T-helper 2 cell treated with Interferon-gamma antibody and Interleukin-4, amounts not matched to agents 5 μg/mL and 100 μg/mL, for 36 hours (primary cell): ENCODE data around the gene SMIM10L1.

ENCODE experiments used
- DNase-seq: peaks from one replicate; pipeline ENCODE4 v3.0.0; 2021; ENCODE audit warnings: low spot score
- H3K27ac Mint-ChIP-seq: one replicate; pipeline ENCODE4 v1.8.0; 2021; ENCODE audit warnings: mild to moderate bottlenecking, mixed read lengths
- H3K27me3 Mint-ChIP-seq: one replicate; pipeline ENCODE4 v1.8.0; 2021; ENCODE audit warnings: low read depth, mixed read lengths
- H3K36me3 Mint-ChIP-seq: one replicate; pipeline ENCODE4 v1.8.0; 2021; ENCODE audit warnings: low read depth, mixed read lengths
- H3K4me1 Mint-ChIP-seq: one replicate; pipeline ENCODE4 v1.8.0; 2021; ENCODE audit warnings: low read depth, mixed read lengths
- H3K4me3 Mint-ChIP-seq: one replicate; pipeline ENCODE4 v1.8.0; 2022; ENCODE audit warnings: mild to moderate bottlenecking, moderate library complexity, mixed read lengths
- H3K9me3 Mint-ChIP-seq: one replicate; pipeline ENCODE4 v1.8.0; 2021; ENCODE audit warnings: mixed read lengths

SMIM10L1 gene

GRCh38 chr12:11171145-11171968, at the start of gene SMIM10L1:
Gene SMIM10L1, plus strand, starts transcription at chr12:11171194. Its CDS starts 163 bp downstream, at chr12:11171357.
- peaks cover 51% of the 10 kb centered on the region for H3K36me3 Mint-ChIP-seq
- peaks cover 42% of the 10 kb centered on the region for H3K4me1 Mint-ChIP-seq
- H3K4me3 Mint-ChIP-seq = peak within 1 kb of the TSS; percentile 96
- H3K27ac Mint-ChIP-seq = peak within 1 kb of the TSS; percentile 99
- H3K9me3 Mint-ChIP-seq = no peaks in the 10 kb centered on the region
- peak; percentile 88 for DNase-seq
- H3K27me3 Mint-ChIP-seq = no peaks in the 10 kb centered on the region

DNA sequence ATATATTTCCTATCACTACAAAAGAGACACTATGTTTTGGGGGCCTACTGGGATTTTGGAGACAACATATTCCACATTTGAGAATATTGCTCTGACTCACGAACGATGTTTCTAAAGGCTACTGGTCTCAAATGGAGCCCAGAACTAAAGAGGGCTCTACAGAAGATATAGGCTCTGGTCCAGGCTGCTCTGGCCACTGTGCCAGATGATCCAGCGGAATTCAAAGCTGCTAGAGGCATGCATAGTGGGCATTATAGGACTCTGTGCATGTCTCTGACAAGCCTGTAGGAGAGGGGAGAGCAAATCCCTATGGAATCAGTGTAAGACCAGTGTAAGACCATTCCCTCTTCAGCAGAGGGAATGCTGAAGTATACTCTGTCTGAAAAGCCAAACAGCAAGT, 40.6 kb upstream of the SMIM10L1 start:
- peaks cover 6% of the 10 kb centered on the region for H3K9me3 Mint-ChIP-seq
- H3K27ac Mint-ChIP-seq = no peak overlapping the region
- no peak overlapping the region for H3K4me3 Mint-ChIP-seq
- no peak for DNase-seq
- H3K4me1 Mint-ChIP-seq = peaks cover 3% of the 10 kb centered on the region
- H3K36me3 Mint-ChIP-seq = peaks cover 33% of the 10 kb centered on the region
- H3K27me3 Mint-ChIP-seq = no peaks in the 10 kb centered on the region

DNA sequence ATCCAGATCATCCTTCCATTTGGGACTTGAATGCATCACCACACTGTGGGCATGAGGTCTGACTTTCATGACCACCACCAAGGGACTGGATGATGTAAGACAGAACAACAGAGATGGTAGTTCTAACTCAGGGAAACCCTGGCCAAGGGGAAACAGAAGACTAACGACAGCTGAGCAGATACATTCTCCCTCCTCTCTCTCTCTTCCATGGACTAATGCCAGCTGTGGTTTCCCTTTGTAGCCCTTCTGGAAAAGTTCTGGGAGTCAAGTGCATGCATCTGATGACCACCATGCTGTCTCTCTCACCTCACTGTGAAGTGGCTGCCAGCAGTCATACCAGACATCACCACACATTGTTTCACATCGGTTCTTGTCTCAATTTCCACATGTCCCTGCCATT, 40.0 kb upstream of the SMIM10L1 start:
- H3K4me3 Mint-ChIP-seq = no peak overlapping the region
- no peaks in the 10 kb centered on the region for H3K27me3 Mint-ChIP-seq
- no peak for DNase-seq
- peaks cover 6% of the 10 kb centered on the region for H3K9me3 Mint-ChIP-seq
- no peak overlapping the region for H3K27ac Mint-ChIP-seq
- H3K36me3 Mint-ChIP-seq = peaks cover 32% of the 10 kb centered on the region
- H3K4me1 Mint-ChIP-seq = peaks cover 3% of the 10 kb centered on the region

DNA sequence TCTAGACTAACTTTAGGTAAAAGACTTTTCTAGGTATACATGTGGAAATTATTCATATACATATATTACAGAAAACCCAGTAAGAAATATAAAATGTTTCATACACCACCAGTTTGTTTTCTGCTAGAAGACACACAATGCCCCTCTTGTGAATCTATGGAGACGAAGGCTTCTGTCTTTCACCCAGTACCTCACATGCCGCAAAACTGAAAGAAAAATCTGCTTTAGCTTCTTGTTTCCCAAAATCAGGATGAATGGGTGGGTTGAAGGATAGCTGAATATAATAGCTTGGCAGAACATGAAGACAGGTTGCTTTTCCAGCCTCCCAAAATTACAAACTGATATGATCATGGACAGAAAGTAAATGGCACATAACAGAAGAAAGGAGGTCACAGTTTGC, 37.8 kb upstream of the SMIM10L1 start:
- no peak for DNase-seq
- H3K4me1 Mint-ChIP-seq = peaks cover 4% of the 10 kb centered on the region
- H3K36me3 Mint-ChIP-seq = peaks cover 23% of the 10 kb centered on the region
- no peak overlapping the region for H3K4me3 Mint-ChIP-seq
- no peaks in the 10 kb centered on the region for H3K27me3 Mint-ChIP-seq
- no peaks in the 10 kb centered on the region for H3K9me3 Mint-ChIP-seq
- H3K27ac Mint-ChIP-seq = no peak overlapping the region

DNA sequence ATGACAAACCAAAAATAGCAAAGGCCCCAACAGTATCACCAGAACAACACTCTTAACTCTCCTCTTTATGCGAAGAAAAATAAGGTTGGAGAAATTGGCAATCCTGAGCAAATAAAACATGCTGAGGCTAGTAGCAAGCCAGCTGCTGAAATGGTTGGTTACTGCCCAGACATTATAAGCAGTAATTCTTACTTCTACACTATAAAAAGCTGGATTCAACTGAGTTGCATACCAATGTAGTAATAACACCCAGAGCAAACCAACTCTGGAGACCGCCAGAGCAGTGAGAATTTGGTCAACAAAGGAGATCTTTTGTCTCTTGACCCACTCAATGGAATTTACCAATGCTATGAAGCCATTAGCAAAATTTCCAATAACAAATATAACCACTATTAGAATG, 37.2 kb upstream of the SMIM10L1 start:
- Mint-ChIP-seq H3K27ac (no peak overlapping the region), H3K4me3 (no peak overlapping the region), H3K27me3 (no peaks in the 10 kb centered on the region), H3K4me1 (peaks cover 4% of the 10 kb centered on the region), H3K9me3 (no peaks in the 10 kb centered on the region), H3K36me3 (peaks cover 21% of the 10 kb centered on the region)
- DNase-seq = no peak

GRCh38 chr12:11134305-11134704, 36.7 kb upstream of the SMIM10L1 start, which contains the start of gene TAS2R30:
Gene TAS2R30, minus strand, starts transcription at chr12:11134644. Its CDS starts 400 bp downstream, at chr12:11134244.
- Mint-ChIP-seq H3K27ac (no peak within 1 kb of the TSS), H3K9me3 (no peaks in the 10 kb centered on the region)

GRCh38 chr12:11136075-11136474, 34.9 kb upstream of the SMIM10L1 start:
- H3K27me3 Mint-ChIP-seq = no peaks in the 10 kb centered on the region
- peaks cover 4% of the 10 kb centered on the region for H3K4me1 Mint-ChIP-seq
- no peak overlapping the region for H3K27ac Mint-ChIP-seq
- peaks cover 30% of the 10 kb centered on the region for H3K36me3 Mint-ChIP-seq
- DNase-seq = no peak
- no peak overlapping the region for H3K4me3 Mint-ChIP-seq
- peaks cover 6% of the 10 kb centered on the region for H3K9me3 Mint-ChIP-seq

More at GRCh38 chr12:11134305-11134704, 36.7 kb upstream of the SMIM10L1 start, which contains the start of gene TAS2R30:
- H3K4me3 Mint-ChIP-seq = no peak within 1 kb of the TSS
- H3K4me1 Mint-ChIP-seq = peaks cover 4% of the 10 kb centered on the region
- DNase-seq = no peak
- no peaks in the 10 kb centered on the region for H3K27me3 Mint-ChIP-seq
- peaks cover 21% of the 10 kb centered on the region for H3K36me3 Mint-ChIP-seq

DNA sequence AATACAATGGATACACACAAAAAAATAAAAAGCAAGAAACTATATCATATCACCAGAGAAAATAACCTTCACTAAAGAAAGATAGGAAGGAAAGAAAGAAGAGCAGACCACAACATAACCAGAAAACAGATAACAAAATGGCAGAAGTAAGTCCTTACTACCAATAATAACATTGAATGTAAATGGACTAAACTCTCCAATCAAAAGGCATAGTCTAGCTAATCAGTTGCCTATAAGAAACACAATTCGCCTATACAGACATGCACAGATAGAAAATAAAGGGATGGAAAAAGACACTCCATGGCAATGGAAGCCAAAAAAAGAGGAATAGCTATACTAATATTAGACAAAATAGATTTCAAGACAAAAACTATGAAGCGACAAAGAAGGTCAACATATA, 27.6 kb upstream of the SMIM10L1 start:
- no peak overlapping the region for H3K4me3 Mint-ChIP-seq
- peaks cover 22% of the 10 kb centered on the region for H3K9me3 Mint-ChIP-seq
- peaks cover 42% of the 10 kb centered on the region for H3K36me3 Mint-ChIP-seq
- H3K27me3 Mint-ChIP-seq = no peaks in the 10 kb centered on the region
- no peak overlapping the region for H3K27ac Mint-ChIP-seq
- H3K4me1 Mint-ChIP-seq = no peaks in the 10 kb centered on the region
- no peak for DNase-seq

DNA sequence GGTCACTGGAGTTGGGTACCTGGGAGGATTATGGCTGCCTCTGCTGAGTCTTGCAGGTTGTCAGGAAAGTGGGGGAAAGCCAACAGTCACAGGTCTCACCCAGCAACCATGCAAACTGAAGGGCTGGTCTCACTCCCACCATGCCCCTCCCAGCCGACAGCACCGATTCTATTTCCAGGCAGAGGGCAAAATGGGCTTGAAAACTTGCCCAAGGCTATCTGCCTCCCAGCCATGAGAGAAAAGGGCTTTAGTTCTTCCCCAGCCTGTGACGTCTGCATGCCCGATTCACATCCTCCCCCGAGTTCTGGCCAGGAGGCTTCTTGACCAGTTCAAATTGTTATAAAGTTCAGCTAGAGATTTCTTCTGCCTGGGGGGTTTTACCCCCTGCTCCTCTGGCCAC, 26.7 kb upstream of the SMIM10L1 start:
- H3K27ac Mint-ChIP-seq = no peak overlapping the region
- no peaks in the 10 kb centered on the region for H3K4me1 Mint-ChIP-seq
- peaks cover 38% of the 10 kb centered on the region for H3K36me3 Mint-ChIP-seq
- no peak overlapping the region for H3K4me3 Mint-ChIP-seq
- no peak for DNase-seq
- H3K9me3 Mint-ChIP-seq = peaks cover 22% of the 10 kb centered on the region
- H3K27me3 Mint-ChIP-seq = no peaks in the 10 kb centered on the region

- H3K4me3 Mint-ChIP-seq = no peak overlapping the region
- no peak overlapping the region for H3K27ac Mint-ChIP-seq
- H3K27me3 Mint-ChIP-seq = no peaks in the 10 kb centered on the region
- peaks cover 23% of the 10 kb centered on the region for H3K9me3 Mint-ChIP-seq
- peaks cover 4% of the 10 kb centered on the region for H3K4me1 Mint-ChIP-seq
- peaks cover 29% of the 10 kb centered on the region for H3K36me3 Mint-ChIP-seq
- no peak for DNase-seq
Observed at GRCh38 chr12:11147420-11147819, 23.6 kb upstream of the SMIM10L1 start.

DNA sequence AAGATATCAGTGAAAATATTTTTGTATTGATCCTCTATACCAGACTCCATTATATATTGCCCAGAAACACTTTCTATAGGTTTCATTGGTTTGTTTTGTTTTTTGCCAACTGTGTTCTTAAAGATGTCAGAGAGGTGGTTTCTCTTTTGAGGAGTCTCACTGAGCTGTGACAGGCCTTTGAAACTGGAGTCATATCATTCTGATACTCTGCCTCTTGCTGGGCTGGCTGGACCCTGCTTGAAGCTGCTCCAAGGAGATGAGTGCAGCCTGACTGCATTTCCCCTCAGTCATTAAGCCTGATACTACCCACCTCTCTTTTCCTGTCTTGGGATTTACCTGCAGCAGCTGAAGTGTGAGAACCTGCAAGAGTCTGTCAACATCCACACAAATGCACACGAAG, 20.2 kb upstream of the SMIM10L1 start:
- Mint-ChIP-seq H3K27ac (no peak overlapping the region), H3K4me1 (peaks cover 4% of the 10 kb centered on the region), H3K36me3 (peaks cover 36% of the 10 kb centered on the region), H3K9me3 (peaks cover 29% of the 10 kb centered on the region), H3K4me3 (no peak overlapping the region), H3K27me3 (no peaks in the 10 kb centered on the region)
- no peak for DNase-seq

DNA sequence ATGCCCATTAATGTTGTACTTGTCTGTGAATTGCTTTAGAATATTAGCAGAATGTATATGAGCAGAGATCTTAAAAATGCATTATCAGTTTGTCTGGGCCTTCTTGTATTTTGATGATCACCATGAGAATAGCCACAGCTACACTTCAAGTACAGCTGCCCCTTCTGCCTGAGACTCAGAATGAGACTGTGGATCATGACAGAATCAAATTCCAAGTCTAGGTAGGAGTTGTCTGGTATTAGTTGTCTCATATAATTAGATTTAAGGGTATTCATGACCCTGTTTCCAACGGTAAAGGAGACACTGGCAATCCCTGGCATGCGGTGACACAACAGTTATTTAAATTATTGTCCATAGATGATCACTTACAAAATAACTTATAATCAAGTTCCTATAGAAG, 18.3 kb upstream of the SMIM10L1 start:
- peaks cover 4% of the 10 kb centered on the region for H3K4me1 Mint-ChIP-seq
- peaks cover 37% of the 10 kb centered on the region for H3K9me3 Mint-ChIP-seq
- H3K27me3 Mint-ChIP-seq = no peaks in the 10 kb centered on the region
- H3K4me3 Mint-ChIP-seq = no peak overlapping the region
- peaks cover 43% of the 10 kb centered on the region for H3K36me3 Mint-ChIP-seq
- H3K27ac Mint-ChIP-seq = no peak overlapping the region
- no peak for DNase-seq

DNA sequence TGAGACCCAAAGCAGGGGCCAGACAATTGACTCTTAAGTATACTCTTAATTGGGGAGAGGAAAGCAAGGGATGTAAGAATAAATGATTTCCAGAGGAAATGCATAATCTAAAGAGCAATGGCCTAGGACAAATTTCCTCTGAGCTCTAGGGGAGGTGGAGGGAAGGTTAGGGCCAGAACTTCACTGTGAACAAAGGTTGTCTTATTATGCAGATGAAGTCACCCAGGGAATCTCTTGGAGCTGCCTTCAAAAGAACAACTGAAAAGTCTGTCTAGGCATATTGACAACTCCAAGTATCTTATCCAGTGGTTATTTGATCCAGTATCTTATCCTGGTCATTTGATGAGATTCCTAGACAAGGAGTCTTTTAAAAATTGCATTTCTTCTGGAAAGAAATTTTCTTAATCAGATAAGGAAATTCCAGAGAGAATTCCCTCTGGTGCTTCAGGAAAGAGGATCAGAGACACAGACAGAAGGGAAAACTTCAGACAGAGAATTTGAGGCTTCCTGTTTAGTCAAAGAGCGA, 16.5 kb upstream of the SMIM10L1 start:
- DNase-seq = no peak
- H3K27ac Mint-ChIP-seq = no peak overlapping the region
- no peaks in the 10 kb centered on the region for H3K27me3 Mint-ChIP-seq
- peaks cover 4% of the 10 kb centered on the region for H3K4me1 Mint-ChIP-seq
- peaks cover 41% of the 10 kb centered on the region for H3K9me3 Mint-ChIP-seq
- peaks cover 54% of the 10 kb centered on the region for H3K36me3 Mint-ChIP-seq
- no peak overlapping the region for H3K4me3 Mint-ChIP-seq

- H3K27me3 Mint-ChIP-seq = no peaks in the 10 kb centered on the region
- H3K4me3 Mint-ChIP-seq = no peak overlapping the region
- H3K27ac Mint-ChIP-seq = no peak overlapping the region
- H3K4me1 Mint-ChIP-seq = peaks cover 3% of the 10 kb centered on the region
- H3K9me3 Mint-ChIP-seq = peaks cover 23% of the 10 kb centered on the region
- H3K36me3 Mint-ChIP-seq = peaks cover 61% of the 10 kb centered on the region
- no peak for DNase-seq
Observed at GRCh38 chr12:11158885-11159444, 12.0 kb upstream of the SMIM10L1 start.
